CD14-positive monocyte (primary cell): ENCODE measurements around the gene PHACTR4. TPM values are rescaled to one million over a fixed set of nuclear protein-coding genes. Genes with fewer than 3 reads are reported as not detected.

ENCODE experiments used
- DNase-seq, 3 donors: peaks; one replicate each; pipeline ENCODE4 v3.0.0-alpha.2; 2011 to 2022
- H2AFZ ChIP-seq: 2 replicates; pipeline ENCODE4 v1.6.0; 2012; ENCODE audit warnings: mild to moderate bottlenecking, low read depth, low read length, inconsistent platforms; ENCODE audit not compliant: insufficient read depth, poor library complexity, severe bottlenecking
- H3K27ac ChIP-seq, 2 donors: 1 replicate in 1 of 2; 2 replicates in 1 of 2; pipeline ENCODE4 v1.5.1; 2012 to 2013; ENCODE audit warnings: low read length in 2 of 2, control low read depth in 1 of 2, inconsistent platforms in 1 of 2, low read depth in 1 of 2, mild to moderate bottlenecking in 1 of 2
- H3K27me3 ChIP-seq, 2 donors: one replicate each; pipeline versions ENCODE4 v1.6.0 to v1.6.1; 2011 to 2013; ENCODE audit warnings: low read length in 2 of 2; ENCODE audit not compliant: control insufficient read depth in 2 of 2, insufficient read depth in 2 of 2
- H3K36me3 ChIP-seq, 2 donors: replicated peaks in 1 of 2; 1 replicate in 1 of 2; 2 replicates in 1 of 2; pipeline versions ENCODE4 v1.5.1 to v1.6.1; 2012 to 2013; ENCODE audit warnings: low read length in 2 of 2, control low read depth in 1 of 2, inconsistent platforms in 1 of 2, mild to moderate bottlenecking in 1 of 2; ENCODE audit not compliant: insufficient read depth in 2 of 2, control insufficient read depth in 1 of 2
- H3K4me1 ChIP-seq, 2 donors: 1 replicate in 1 of 2; 2 replicates in 1 of 2; pipeline versions ENCODE4 v1.5.1 to v1.6.1; 2012 to 2013; ENCODE audit warnings: low read length in 2 of 2, control low read depth in 1 of 2, inconsistent platforms in 1 of 2, mild to moderate bottlenecking in 1 of 2, moderate library complexity in 1 of 2; ENCODE audit not compliant: insufficient read depth in 2 of 2, control insufficient read depth in 1 of 2
- H3K4me2 ChIP-seq: replicated peaks from 2 replicates; pipeline ENCODE3; 2012; ENCODE audit warnings: low read length, moderate library complexity, mild to moderate bottlenecking; ENCODE audit not compliant: poor library complexity, severe bottlenecking; ENCODE audit errors: extremely low read depth
- H3K4me3 ChIP-seq, 3 experiments: fragments of 200-600 bp in 1 of 3; sonication (generic) in 1 of 3; replicated peaks in 1 of 3; 1 replicate in 2 of 3; 2 replicates in 1 of 3; pipeline ENCODE4 v1.5.1; 2011 to 2013; ENCODE audit warnings: low read length in 3 of 3, mild to moderate bottlenecking in 3 of 3, control low read depth in 2 of 3, low read depth in 2 of 3, inconsistent platforms in 1 of 3, moderate library complexity in 1 of 3
- H3K79me2 ChIP-seq: 2 replicates; pipeline ENCODE4 v1.6.0; 2012; ENCODE audit warnings: mild to moderate bottlenecking, control low read depth, inconsistent platforms, low read length, moderate library complexity; ENCODE audit not compliant: insufficient read depth
- H3K9ac ChIP-seq: 2 replicates; pipeline ENCODE4 v1.6.0; 2017; ENCODE audit warnings: low read length, mild to moderate bottlenecking; ENCODE audit not compliant: insufficient read depth, poor library complexity, severe bottlenecking
- H3K9me3 ChIP-seq, 2 donors: replicated peaks in 1 of 2; 1 replicate in 1 of 2; 2 replicates in 1 of 2; pipeline versions ENCODE4 v1.5.1 to v1.6.1; 2012 to 2013; ENCODE audit warnings: low read length in 2 of 2, control low read depth in 1 of 2; ENCODE audit not compliant: control insufficient read depth in 1 of 2, insufficient read depth in 1 of 2
- H4K20me1 ChIP-seq: 2 replicates; pipeline ENCODE4 v1.6.0; 2012; ENCODE audit warnings: mild to moderate bottlenecking, low read length, control low read depth, moderate library complexity; ENCODE audit not compliant: insufficient read depth
- H3K27ac Mint-ChIP-seq, 7 donors: one replicate each; pipeline ENCODE4 v1.8.0; 2020; ENCODE audit warnings: mild to moderate bottlenecking in 7 of 7, mixed read lengths in 7 of 7, moderate library complexity in 6 of 7, inconsistent platforms in 2 of 7
- H3K27me3 Mint-ChIP-seq, 3 donors: one replicate each; pipeline ENCODE4 v1.8.0; 2021 to 2022; ENCODE audit warnings: low read depth in 3 of 3, mild to moderate bottlenecking in 3 of 3, mixed read lengths in 3 of 3, moderate library complexity in 3 of 3, inconsistent platforms in 1 of 3
- H3K36me3 Mint-ChIP-seq, 2 donors: one replicate each; pipeline ENCODE4 v1.8.0; 2020; ENCODE audit warnings: mixed read lengths in 2 of 2, inconsistent platforms in 1 of 2, mild to moderate bottlenecking in 1 of 2
- H3K4me1 Mint-ChIP-seq: one replicate; pipeline ENCODE4 v1.8.0; 2020; ENCODE audit warnings: mild to moderate bottlenecking, mixed read lengths
- H3K4me3 Mint-ChIP-seq, 2 donors: one replicate each; pipeline ENCODE4 v1.8.0; 2020; ENCODE audit warnings: mild to moderate bottlenecking in 2 of 2, mixed read lengths in 2 of 2, moderate library complexity in 1 of 2
- H3K9me3 Mint-ChIP-seq, 7 donors: one replicate each; pipeline ENCODE4 v1.8.0; 2020 to 2022; ENCODE audit warnings: mixed read lengths in 7 of 7, mild to moderate bottlenecking in 6 of 7, moderate library complexity in 6 of 7, inconsistent platforms in 2 of 7
- CTCF ChIP-seq: fragments of 200-600 bp; IDR thresholded peaks from one replicate; pipeline ENCODE4 v1.8.0; 2022; ENCODE audit warnings: antibody characterized with exemption, mild to moderate bottlenecking
- WGBS: methylation state at CpG from one replicate; pipeline ENCODE4 v1.1.5; 2013; ENCODE audit warnings: missing lambda C conversion rate; ENCODE audit not compliant: insufficient coverage; 5-methylcytosine and 5-hydroxymethylcytosine counted together
- intact Hi-C, 2 donors: fragments of 100-400 bp; cut with micrococcal nuclease; formaldehyde crosslinking; loops; one replicate each; pipeline versions ENCODE4 v1.15.0 to v1.15.1; 2023
- polyA plus RNA-seq, 3 donors: library from polyadenylated mRNA; depleted of rRNA in 1 of 3; unstranded in 2 of 3; stranded (reverse) in 1 of 3; fragments of 300-500 nt in 2 of 3; fragments of >200 nt in 1 of 3; fragmentation: Illumina TruSeq in 2 of 3; gene quantifications; 1 replicate in 2 of 3; 2 replicates in 1 of 3; pipeline ENCODE4 v1.2.3, GENCODE V29; 2012 to 2021

Gene PHACTR4
- polyA plus RNA-seq, 3 donors, result 2.9 to 9.7 (median 2.9) TPM

GRCh38 chr1:28526886-28527285 is 157.3 kb downstream of the PHACTR4 start:
- TF ChIP-seq CTCF, result no peak
- intact Hi-C loops, result no loop called here
- Mint-ChIP-seq H3K27me3 (peaks cover 0 to 2% (median 0%) of the 10 kb centered on the region in 3 donors), H3K4me3 (no peak overlapping the region), H3K27ac (peak overlapping the region in 2 of 7 donors; percentile 16 to 61), H3K9me3 (no peaks in the 10 kb centered on the region), H3K4me1 (peaks cover 2% of the 10 kb centered on the region), H3K36me3 (peaks cover 23 to 42% of the 10 kb centered on the region in 2 donors)
- Histone ChIP-seq H3K4me2 (no peak overlapping the region), H4K20me1 (no peaks in the 10 kb centered on the region), H3K4me1 (no peaks in the 10 kb centered on the region), H3K4me3 (no peak overlapping the region), H3K9me3 (no peaks in the 10 kb centered on the region), H3K36me3 (peaks cover 15 to 32% of the 10 kb centered on the region in 2 donors), H3K27ac (no peak overlapping the region), H3K27me3 (no peaks in the 10 kb centered on the region), H2AFZ (no peak overlapping the region), H3K9ac (no peak overlapping the region), H3K79me2 (peaks cover 66% of the 10 kb centered on the region)
- no peak for DNase-seq
- 96% methylated on average over 2 of the region's 9 CpGs for WGBS

GRCh38 chr1:28530456-28530855 is 160.9 kb downstream of the PHACTR4 start:
- no peak for TF ChIP-seq CTCF
- Mint-ChIP-seq H3K27ac (no peak overlapping the region), H3K4me1 (no peaks in the 10 kb centered on the region), H3K27me3 (peaks cover 0 to 6% (median 0%) of the 10 kb centered on the region in 3 donors), H3K4me3 (no peak overlapping the region), H3K9me3 (peaks cover 0 to 3% (median 0%) of the 10 kb centered on the region in 7 donors), H3K36me3 (peaks cover 29 to 48% of the 10 kb centered on the region in 2 donors)
- H2AFZ ChIP-seq, result no peak overlapping the region
- 96% methylated on average over 21 of the region's 31 CpGs for WGBS
- DNase-seq, result no peak
- H4K20me1 ChIP-seq, result no peaks in the 10 kb centered on the region
- peaks cover 32 to 43% of the 10 kb centered on the region in 2 donors for H3K36me3 ChIP-seq
- no peak overlapping the region for H3K9ac ChIP-seq
- H3K27me3 ChIP-seq, result no peaks in the 10 kb centered on the region
- no peak overlapping the region for H3K27ac ChIP-seq
- peaks cover 35% of the 10 kb centered on the region for H3K79me2 ChIP-seq
- no peaks in the 10 kb centered on the region for H3K9me3 ChIP-seq
- H3K4me2 ChIP-seq, result no peak overlapping the region
- no peak overlapping the region for H3K4me3 ChIP-seq
- H3K4me1 ChIP-seq, result no peaks in the 10 kb centered on the region
- intact Hi-C loops, result no loop called here
